Erythroblast (primary cell): Measurements from ENCODE around the gene NAT8L.

Source experiments
- DNase-seq, 2 experiments: peaks; one replicate each; lab custom pipeline; 2025; lab: John Stamatoyannopoulos, UW
- GATA1 ChIP-seq: IDR thresholded peaks from 2 replicates; pipeline ENCODE4 v1.6.1; 2011; ENCODE audit warnings: low read depth, mild to moderate bottlenecking, control low read depth, low read length, moderate library complexity
- POLR2A ChIP-seq: IDR thresholded peaks from 2 replicates; pipeline ENCODE4 v1.6.1; 2011; ENCODE audit warnings: mild to moderate bottlenecking, low read length

The NAT8L gene

DNA sequence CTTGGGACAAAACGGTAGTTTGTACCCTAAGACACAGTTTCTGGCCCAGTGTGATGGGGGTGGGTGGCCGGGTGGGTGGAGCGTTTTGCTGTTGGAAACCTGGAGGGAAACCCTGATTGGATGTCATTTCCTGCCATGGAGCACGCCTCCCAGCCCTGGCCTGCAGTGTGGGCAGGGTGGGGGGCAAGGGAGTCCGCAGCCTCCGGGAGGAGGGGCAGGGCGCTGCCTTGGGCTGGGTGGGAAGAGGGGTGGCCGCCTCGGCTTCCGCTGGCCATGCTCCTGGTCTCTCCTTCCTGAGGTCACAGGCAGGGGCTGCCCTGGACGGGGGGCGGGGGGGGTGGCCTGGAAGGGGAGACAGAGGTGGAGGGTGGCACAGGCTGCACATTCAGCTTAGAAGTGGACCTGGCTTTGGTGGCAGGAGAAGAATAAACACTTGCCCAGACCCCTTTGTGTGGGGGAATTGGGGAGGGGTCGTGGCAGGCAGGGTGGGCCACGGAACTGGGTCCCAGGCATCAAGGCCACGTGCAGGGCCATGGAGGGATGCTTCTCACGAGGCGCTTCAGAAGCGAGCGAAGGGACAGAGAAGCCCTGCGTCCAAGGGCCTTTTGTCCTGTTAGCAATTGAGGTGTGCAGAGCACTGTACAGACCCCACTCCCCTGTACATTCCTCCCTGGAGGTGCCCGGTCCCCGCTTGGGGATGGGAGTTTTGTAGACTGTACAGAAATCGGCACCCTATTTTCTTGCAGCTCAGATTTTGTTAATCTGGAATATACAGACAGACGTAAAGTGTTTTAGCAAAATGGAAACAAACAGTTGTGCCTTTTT is 6.2 kb downstream of the NAT8L start:
- TF ChIP-seq POLR2A = no peak
- TF ChIP-seq GATA1 = no peak
- DNase-seq = no peak

DNA sequence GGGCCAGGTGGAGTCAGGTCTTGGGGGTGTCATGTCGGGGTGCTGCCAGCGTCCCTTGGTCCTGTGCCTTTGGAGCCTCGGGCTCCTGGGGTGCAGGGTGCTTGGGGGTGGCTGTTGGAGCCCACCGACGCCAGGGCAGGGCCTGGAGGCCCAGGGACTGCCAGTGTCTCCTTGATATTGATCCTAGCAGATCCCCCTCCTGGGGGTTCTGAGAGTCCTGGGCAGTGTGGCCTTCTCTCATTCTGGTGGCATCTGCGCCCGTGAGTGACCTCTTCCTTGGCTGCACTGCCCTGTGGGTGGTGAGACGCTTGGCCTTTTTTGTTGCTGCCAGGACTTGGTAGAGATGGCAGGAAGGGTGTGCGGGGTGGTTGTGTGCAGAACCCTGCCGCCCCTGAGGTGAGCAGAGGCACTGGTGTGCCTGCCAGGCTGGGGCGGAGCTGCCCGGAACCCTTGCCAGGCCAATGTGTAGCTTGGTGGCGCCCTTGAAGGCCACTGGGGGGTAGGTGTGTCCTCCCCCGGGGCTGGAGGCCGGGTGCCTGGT is 7.0 kb downstream of the NAT8L start:
- no peak for DNase-seq
- TF ChIP-seq POLR2A (no peak), GATA1 (no peak)

DNA sequence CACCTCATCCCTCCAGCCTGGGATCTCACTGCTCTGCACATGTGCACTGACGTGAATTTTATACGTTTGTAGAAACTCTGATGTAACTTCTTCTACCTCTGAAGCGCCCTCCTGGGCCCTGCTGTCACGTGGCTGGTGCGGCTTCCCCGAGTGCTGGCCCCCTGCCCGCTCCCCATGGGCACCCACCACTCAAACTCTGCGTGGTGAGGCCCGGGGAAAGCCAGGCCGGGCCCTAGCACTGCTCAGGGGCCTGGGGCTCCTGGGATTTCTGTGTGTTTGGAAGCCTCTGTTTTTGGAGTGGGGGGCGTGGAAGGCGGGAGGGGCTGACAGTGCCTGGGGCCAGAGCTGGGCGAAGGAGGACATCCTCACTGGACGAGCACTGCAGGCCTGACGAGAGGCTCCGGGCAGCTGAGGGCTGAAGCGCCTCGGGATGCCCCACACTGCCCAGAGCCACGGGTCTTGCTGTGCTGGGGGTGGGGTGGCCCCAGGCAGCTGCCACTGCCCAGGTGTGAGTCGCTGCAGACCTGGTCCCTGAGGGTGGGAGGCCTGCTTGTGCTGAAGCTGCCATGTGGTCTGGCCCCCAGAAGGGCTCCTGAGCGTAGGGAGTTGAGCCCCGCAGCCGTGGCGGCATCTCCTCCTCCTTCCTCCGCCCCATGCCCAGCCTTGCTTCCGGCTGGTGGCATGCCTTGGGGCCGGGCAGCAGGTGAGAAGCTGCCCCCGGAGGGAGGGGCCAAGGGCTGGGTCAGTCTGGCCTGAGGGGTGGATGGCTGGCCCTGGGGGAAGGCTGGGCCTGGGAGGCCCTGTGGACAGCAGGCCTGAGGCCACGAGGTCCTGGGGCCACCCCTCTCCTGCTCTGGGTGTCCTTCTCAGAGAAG is 7.7 kb downstream of the NAT8L start:
- DNase-seq = no peak
- no peak for TF ChIP-seq POLR2A
- no peak for TF ChIP-seq GATA1

DNA sequence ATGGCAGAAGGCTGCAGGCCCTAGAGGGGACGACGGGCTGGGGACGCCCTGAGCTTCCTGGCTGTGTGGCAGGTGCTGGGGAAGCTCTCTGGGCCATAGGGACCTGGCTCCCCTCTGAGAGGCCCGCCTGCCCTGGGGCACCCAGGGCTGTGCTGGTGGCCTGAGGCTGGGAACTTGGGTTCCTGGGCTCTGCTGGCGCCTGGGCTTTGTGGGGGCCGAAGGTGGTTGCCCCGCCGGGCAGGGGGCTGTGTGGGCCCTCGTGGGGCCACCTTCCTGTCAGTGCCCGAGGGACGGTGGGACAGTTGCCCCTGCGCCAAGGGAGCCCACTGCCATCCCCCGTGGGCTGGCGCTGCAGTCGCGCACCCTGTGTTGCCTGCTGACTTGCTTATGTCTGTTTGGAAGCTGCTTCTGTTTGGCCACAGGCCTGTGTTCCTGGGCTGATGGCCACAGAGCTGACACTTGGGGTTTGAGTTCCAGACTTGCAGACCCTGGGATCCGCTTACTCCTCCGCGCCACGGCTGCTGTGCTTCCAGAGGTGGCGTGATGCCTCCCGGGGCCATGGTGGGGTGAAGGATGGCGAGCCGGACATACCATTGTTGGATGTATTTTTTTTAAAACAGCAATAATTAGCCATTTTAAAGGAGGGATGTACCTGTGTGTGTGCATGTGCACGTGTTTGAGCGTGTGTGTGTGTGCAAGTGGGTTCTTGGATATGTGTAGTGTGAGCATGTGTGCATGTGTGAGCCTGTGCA is 8.5 kb downstream of the NAT8L start:
- no peak for TF ChIP-seq POLR2A
- TF ChIP-seq GATA1 = no peak
- DNase-seq = no peak

DNA sequence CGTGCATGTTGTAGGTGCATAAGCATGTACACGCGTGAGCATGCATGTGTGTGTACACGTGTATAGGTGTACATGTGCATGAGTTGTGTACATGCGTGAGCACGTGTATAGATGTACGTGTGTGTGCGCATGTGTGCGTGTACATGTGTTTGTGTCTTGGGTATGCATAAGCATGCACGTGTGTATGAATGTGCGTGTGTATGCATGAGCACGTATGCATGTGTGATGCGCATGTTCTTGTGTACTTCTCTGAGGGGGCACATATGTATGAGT is 9.0 kb downstream of the NAT8L start:
- DNase-seq = no peak
- TF ChIP-seq POLR2A (no peak), GATA1 (no peak)

DNA sequence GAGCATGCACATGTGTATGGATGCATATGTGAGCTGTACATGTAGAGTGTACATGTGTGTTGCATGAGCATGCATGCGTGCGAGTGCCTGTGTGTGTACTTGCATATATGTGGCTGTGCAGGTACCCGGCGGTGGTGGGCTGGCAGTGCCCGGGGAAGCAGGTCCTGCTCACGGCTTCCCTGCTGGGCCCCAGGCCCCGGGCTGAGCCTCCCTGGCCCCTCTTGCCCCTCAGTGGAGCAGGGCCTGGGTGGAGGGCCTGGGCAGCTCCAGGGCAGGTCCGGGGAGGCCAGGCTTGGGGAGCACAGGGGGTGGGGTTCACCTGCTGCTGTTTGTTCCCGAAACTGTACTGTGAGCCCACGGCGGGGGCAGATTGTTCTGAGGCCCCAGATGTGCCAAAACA is 9.4 kb downstream of the NAT8L start:
- DNase-seq = no peak
- TF ChIP-seq POLR2A = no peak
- TF ChIP-seq GATA1 = no peak

DNA sequence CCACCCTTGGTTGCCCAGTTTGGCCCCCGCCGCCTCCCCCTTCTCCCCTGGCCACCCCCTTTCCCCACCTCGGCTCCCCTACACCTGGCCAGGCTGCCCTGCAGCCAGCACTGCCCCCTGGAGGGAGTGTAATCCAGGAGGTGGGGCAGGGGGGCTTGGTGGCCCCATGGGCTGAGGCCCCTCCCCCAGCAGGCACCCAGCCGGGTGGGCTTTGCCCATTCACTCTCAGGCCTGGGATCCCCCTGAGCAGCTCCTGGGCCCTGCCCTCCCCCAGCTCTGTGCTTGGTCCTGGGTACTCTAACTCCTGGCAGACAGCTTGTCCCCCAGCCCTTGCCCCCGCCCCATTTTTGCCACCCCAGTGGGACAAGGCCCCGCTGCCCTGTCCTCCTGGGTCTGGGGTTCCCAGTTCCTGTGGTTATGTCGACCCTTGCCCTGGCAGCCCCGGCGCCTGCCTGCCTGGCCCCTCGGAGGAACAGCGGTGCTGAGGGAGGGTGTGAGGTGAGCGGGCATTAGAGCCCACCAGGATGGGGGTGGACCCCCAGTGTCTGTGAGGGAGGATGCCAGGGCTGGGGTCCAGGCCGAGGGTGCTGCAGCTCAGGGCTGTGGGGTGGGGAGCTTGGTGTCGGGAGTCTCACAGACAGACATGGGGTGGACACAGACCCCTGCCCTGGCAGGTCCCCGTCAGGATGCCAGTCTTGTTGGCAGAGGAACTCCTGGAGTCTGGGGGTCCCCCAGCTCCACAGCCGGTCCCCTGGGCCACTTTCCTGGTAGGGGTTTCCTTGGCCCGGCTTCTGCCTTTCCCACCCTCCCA is 10.2 kb downstream of the NAT8L start:
- DNase-seq = no peak
- TF ChIP-seq POLR2A = no peak
- TF ChIP-seq GATA1 = no peak

DNA sequence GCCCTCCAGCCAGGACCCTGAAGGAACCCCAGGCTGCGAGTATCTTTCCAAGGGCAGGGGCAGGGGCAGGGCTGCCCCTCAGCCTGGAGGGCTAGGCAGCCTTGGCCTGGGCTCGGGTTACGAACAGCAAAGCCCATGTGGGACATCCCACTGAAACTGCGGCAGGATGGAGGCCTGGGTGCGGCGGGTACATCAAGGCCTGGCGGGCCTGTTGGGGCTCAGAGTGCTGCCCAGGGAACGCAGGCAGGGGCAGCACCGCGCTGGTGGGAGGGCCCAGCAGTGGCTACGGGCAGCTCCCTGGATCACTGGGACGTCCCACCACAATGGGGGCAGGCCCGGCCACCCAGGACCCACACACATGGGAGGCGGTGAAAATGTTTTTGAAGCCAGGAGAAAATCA is 10.9 kb downstream of the NAT8L start:
- TF ChIP-seq GATA1 (no peak), POLR2A (no peak)
- DNase-seq = no peak

DNA sequence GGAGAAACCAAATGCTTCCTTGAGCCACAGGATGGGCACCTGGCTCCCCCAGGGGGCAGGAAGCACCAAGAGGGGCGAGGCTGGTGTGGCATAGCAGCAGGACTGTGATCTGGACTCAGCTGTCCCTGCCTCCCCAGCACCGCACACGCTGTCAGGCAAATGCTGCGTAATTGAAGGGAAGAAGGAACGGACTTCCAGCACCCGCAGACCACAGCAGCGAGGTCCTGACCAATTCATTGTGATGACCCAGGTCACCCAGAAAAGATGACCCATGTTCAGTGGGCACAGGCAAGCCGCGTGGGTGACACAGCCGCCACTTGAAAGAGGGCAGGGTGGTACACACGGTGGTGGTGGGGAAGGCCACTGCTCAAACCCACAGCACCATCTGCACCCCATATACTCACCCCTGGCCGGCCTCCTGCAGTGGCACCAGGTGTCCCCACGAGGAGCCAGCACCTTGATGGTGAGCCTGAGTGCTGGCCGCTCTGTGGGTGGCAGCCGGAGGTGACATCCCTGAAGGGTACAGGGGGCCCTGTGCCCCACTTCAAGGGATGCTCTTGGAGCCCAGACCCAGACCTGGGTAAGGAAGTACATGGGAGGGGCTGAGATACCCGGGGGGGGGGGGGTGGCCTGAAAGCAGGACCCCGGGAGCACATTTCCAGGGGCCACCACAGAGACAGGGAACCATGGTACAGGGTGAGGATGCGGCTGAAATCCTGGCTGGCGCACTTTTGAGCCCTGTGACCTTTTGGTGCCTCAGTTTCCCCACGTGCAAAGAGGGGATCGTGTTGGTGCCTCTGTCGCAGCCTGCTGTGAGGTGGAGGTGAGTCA is 11.5 kb downstream of the NAT8L start:
- no peak for DNase-seq
- TF ChIP-seq GATA1 = no peak

DNA sequence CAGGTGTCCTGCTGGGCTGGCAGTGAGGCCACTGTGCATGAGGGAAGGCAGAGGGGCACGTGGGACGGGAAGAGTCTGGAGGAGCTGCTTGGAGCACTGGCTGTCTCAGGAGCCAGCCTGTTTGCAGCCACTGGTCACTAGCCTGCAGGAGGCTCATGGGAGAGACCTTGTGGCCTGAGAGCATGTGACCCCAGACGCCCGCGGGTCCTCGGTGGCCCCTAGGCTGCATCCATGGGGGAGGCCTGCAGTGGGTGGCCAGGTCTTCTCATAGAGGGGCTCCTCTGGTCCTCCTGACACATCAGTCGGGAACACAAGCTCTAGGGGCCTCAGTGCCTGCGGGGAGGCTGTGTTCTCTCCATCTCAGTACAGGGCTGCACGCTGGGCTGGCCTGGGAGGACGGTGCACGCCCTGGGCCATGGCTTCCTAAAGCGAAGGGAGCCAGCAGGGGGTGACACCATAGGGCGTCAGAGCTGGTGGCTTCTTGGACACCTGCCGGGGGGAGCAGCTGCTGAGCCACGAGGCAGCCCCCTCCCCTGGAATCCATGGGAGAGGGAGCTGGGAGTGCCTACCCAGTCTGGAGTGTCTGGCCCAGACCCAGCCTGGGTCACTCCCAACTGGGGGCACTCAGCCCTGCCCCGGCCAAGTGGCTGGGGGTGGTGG is 12.3 kb downstream of the NAT8L start:
- no peak for TF ChIP-seq GATA1
- no peak for TF ChIP-seq POLR2A
- DNase-seq = no peak

DNA sequence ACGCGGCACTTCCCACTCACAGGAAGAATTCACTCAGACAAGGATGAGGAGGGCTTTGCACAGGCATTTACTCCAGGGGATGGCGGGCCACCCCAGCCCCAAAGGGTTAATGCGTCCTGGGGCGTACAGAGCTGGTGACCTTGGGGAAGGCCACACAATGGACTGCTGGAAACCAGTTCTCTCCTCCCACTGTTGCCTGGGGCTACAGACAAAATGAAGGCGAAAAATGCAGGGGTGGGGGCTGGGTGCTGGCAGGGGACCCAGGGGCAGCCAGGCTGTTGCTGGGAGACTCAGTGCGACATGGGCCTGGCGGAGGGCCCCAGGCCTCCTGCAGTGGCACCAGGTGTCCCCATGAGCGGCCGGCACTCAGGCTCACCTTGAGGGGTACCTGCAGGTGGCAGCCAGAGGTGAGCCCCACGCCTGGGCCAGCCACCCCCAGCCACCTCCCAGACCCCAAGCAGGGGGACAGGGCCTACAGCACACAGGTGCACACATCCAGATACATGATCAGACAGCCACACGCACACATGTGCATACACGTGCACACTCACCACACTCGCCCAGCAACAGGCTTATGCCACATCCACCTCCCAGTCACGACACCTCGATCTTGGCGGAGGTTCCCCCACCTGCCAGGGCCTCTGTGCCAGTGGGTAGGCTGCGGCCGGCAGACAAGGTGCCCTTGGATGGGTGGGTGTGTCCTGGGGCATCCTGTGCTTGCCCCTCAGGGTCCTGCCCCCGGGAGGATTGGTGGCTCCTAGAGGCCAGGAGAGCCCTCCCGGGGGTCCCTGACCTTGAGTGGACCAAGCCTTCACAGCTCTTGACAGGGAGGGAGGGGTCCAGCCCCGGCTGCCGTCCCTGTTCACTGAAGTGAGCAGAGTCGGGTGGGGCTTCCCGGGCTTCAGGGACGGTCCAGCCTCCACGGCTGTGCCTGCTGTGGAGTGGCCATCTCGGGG is 13.1 kb downstream of the NAT8L start:
- DNase-seq = no peak
- TF ChIP-seq GATA1 = no peak
- TF ChIP-seq POLR2A = no peak
